DND-41 (cell line): ENCODE data around the gene ZNF197.

Source experiments
- ATAC-seq: fragments of 200-7000 bp; cut with Tn5 transposase; 3 replicates; pipeline ENCODE4 v1.9.1; 2021; ENCODE audit warnings: low read depth; ENCODE audit not compliant: insufficient read depth
- DNase-seq: peaks from one replicate; pipeline ENCODE4 v3.0.0-alpha.2; 2020
- H2AFZ ChIP-seq: 2 replicates; pipeline ENCODE4 v1.6.0; 2012; ENCODE audit warnings: low read depth, low read length
- H3K27ac ChIP-seq: 2 replicates; pipeline ENCODE4 v1.5.1; 2012; ENCODE audit warnings: low read length, inconsistent platforms
- H3K27me3 ChIP-seq: fragments of 200-600 bp; sonication (generic); 2 replicates; pipeline ENCODE4 v1.6.0; 2012; ENCODE audit warnings: low read length, mild to moderate bottlenecking, inconsistent platforms; ENCODE audit not compliant: insufficient read depth, poor library complexity
- H3K36me3 ChIP-seq: 2 replicates; pipeline ENCODE4 v1.5.1; 2012; ENCODE audit warnings: low read length, inconsistent platforms; ENCODE audit not compliant: insufficient read depth
- H3K4me1 ChIP-seq: 2 replicates; pipeline ENCODE4 v1.5.1; 2012; ENCODE audit warnings: mild to moderate bottlenecking, low read length; ENCODE audit not compliant: insufficient read depth
- H3K4me2 ChIP-seq: 2 replicates; pipeline ENCODE4 v1.6.0; 2012; ENCODE audit warnings: mild to moderate bottlenecking, moderate library complexity, low read length, inconsistent platforms; ENCODE audit not compliant: insufficient read depth
- H3K4me3 ChIP-seq, 2 experiments: fragments of 200-600 bp in 1 of 2; shearing (Covaris generic) in 1 of 2; 2 replicates each; pipeline ENCODE4 v1.5.1; 2012 to 2016; ENCODE audit warnings: inconsistent platforms in 2 of 2, low read length in 2 of 2, mild to moderate bottlenecking in 2 of 2, low read depth in 1 of 2, moderate library complexity in 1 of 2
- H3K79me2 ChIP-seq: 2 replicates; pipeline ENCODE4 v1.6.0; 2012; ENCODE audit warnings: low read length, inconsistent platforms; ENCODE audit not compliant: insufficient read depth
- H3K9ac ChIP-seq: 2 replicates; pipeline ENCODE4 v1.6.0; 2012; ENCODE audit warnings: low read depth, mild to moderate bottlenecking, inconsistent platforms, low read length, moderate library complexity
- H3K9me3 ChIP-seq: 2 replicates; pipeline ENCODE4 v1.5.1; 2012; ENCODE audit warnings: low read length, moderate library complexity, mild to moderate bottlenecking, inconsistent platforms; ENCODE audit not compliant: insufficient read depth, severe bottlenecking
- H4K20me1 ChIP-seq: 2 replicates; pipeline ENCODE4 v1.6.0; 2012; ENCODE audit warnings: low read length; ENCODE audit not compliant: insufficient read depth
- EZH2 ChIP-seq: IDR thresholded peaks from 3 replicates; pipeline ENCODE4 v1.6.1; 2012; ENCODE audit warnings: borderline replicate concordance, low read depth, mild to moderate bottlenecking, moderate library complexity, low read length, inconsistent platforms; ENCODE audit not compliant: severe bottlenecking
- TF ChIP-seq, protein P1 (sequence below): IDR thresholded peaks from 2 replicates; pipeline ENCODE4 v1.5.1; 2012; ENCODE audit warnings: borderline replicate concordance, low read length, moderate library complexity, mild to moderate bottlenecking; ENCODE audit not compliant: poor library complexity, severe bottlenecking; ENCODE audit errors: extremely low read depth

The ZNF197 gene

DNA sequence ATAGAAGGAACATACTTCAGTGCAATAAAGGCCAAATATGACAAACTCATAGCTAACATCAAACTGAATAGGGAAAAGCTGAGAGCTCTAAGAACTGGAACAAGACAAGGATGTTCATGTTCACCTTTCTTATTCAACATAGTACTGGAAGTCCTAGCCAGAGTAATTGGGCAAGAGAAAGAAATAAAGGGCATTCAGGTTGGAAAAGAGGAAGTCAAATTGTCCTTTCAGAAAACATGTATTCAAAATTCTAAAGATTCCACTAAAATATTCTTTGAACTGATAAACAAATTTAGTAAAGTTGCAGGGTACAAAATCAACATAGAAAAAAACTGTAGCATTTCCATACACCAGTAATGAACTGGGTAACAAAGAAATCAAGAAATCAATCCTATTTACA lies 12.2 kb upstream of the ZNF197 start:
- no peaks in the 10 kb centered on the region for H3K79me2 ChIP-seq
- H2AFZ ChIP-seq: no peak overlapping the region
- H3K4me2 ChIP-seq: no peak overlapping the region
- no peak overlapping the region for H3K27ac ChIP-seq
- ATAC-seq (no peak), DNase-seq (no peak)
- no peak overlapping the region for H3K4me3 ChIP-seq
- H3K4me1 ChIP-seq: no peaks in the 10 kb centered on the region
- no peak for TF ChIP-seq EZH2
- TF ChIP-seq, protein P1, sequence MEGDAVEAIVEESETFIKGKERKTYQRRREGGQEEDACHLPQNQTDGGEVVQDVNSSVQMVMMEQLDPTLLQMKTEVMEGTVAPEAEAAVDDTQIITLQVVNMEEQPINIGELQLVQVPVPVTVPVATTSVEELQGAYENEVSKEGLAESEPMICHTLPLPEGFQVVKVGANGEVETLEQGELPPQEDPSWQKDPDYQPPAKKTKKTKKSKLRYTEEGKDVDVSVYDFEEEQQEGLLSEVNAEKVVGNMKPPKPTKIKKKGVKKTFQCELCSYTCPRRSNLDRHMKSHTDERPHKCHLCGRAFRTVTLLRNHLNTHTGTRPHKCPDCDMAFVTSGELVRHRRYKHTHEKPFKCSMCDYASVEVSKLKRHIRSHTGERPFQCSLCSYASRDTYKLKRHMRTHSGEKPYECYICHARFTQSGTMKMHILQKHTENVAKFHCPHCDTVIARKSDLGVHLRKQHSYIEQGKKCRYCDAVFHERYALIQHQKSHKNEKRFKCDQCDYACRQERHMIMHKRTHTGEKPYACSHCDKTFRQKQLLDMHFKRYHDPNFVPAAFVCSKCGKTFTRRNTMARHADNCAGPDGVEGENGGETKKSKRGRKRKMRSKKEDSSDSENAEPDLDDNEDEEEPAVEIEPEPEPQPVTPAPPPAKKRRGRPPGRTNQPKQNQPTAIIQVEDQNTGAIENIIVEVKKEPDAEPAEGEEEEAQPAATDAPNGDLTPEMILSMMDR: no peak
- H3K9ac ChIP-seq: no peak overlapping the region
- H4K20me1 ChIP-seq: no peaks in the 10 kb centered on the region
- no peaks in the 10 kb centered on the region for H3K27me3 ChIP-seq
- H3K9me3 ChIP-seq: no peaks in the 10 kb centered on the region
- H3K36me3 ChIP-seq: no peaks in the 10 kb centered on the region

DNA sequence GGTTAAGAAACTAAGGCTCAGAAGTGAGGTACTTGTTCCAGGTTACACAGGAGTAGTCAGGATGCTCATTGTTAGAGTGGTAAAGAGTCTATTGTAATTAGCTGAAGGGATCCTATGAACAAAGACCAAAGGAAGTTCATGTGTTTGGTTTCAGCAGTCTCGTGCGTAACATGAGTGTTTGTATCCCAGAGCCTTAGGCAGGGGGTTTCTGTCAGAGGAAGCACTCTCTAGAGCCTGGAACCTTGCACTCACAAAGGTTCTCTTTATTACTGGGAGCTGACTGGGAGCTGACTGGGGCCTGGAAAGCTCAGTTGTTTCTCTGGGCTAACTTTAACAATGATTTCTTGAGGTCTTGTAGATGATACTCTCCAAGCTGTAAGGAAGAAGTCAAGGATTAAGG lies 3.9 kb downstream of the ZNF197 start:
- Histone ChIP-seq H3K4me3 (no peak overlapping the region), H3K27ac (no peak overlapping the region), H3K36me3 (peaks cover 49% of the 10 kb centered on the region), H3K9me3 (no peaks in the 10 kb centered on the region), H3K9ac (no peak overlapping the region), H3K4me1 (peaks cover 29% of the 10 kb centered on the region), H3K4me2 (no peak overlapping the region), H3K27me3 (no peaks in the 10 kb centered on the region), H4K20me1 (peaks cover 15% of the 10 kb centered on the region; the same call in 1 of the 2 replicates), H2AFZ (no peak overlapping the region), H3K79me2 (peaks cover 65% of the 10 kb centered on the region)
- no peak for TF ChIP-seq EZH2
- TF ChIP-seq, protein P1: no peak
- ATAC-seq (no peak), DNase-seq (no peak)

DNA sequence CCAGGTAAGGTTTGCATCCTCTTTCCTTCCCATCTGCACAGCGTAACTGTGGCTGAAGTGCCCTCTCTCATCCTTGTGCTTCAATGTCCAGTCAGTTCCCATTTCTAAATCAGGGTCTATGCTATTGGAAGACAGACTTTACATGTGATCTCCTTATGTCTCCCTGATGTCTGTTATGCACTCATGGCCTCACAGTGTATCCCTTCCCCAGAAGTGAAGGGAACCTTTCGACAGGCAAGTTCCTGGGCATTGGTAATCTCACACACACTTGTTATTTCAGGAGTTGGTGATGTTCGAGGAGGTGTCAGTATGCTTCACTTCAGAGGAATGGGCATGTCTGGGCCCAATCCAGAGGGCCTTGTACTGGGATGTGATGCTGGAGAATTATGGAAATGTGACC lies 7.4 kb downstream of the ZNF197 start:
- Histone ChIP-seq H3K36me3 (peaks cover 80% of the 10 kb centered on the region), H3K4me2 (no peak overlapping the region), H3K79me2 (peaks cover 41% of the 10 kb centered on the region), H4K20me1 (peaks cover 15% of the 10 kb centered on the region; the same call in 1 of the 2 replicates), H3K4me1 (peaks cover 4% of the 10 kb centered on the region), H3K9me3 (no peaks in the 10 kb centered on the region), H3K9ac (no peak overlapping the region), H2AFZ (no peak overlapping the region), H3K4me3 (no peak overlapping the region), H3K27ac (no peak overlapping the region), H3K27me3 (no peaks in the 10 kb centered on the region)
- TF ChIP-seq, protein P1: no peak
- no peak for TF ChIP-seq EZH2
- DNase-seq (no peak), ATAC-seq (no peak)

DNA sequence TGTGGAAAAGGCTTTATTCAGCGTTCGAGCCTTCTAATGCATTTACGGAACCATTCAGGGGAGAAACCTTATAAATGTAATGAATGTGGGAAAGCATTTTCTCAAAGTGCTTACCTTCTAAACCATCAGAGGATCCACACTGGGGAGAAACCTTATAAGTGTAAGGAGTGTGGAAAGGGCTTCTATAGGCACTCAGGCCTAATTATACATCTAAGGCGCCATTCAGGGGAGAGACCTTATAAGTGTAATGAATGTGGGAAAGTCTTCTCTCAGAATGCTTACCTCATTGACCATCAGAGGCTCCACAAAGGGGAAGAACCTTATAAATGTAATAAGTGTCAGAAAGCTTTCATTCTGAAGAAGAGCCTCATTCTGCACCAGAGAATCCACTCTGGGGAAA lies 17.5 kb downstream of the ZNF197 start:
- TF ChIP-seq EZH2: no peak
- TF ChIP-seq, protein P1: no peak
- Histone ChIP-seq H3K9me3 (peaks cover 8% of the 10 kb centered on the region), H3K36me3 (peaks cover 78% of the 10 kb centered on the region), H3K9ac (no peak overlapping the region), H3K79me2 (peaks cover 23% of the 10 kb centered on the region; the same call in 1 of the 2 replicates), H2AFZ (no peak overlapping the region), H3K27me3 (no peaks in the 10 kb centered on the region), H3K27ac (no peak overlapping the region), H4K20me1 (no peaks in the 10 kb centered on the region; the same call in 1 of the 2 replicates), H3K4me1 (no peaks in the 10 kb centered on the region), H3K4me2 (no peak overlapping the region), H3K4me3 (no peak overlapping the region)
- ATAC-seq (no peak), DNase-seq (no peak)
